NCI-H2196 (cell line): ENCODE data around the gene CEBPE.

Experiments
- DNase-seq: peaks from one replicate; lab custom pipeline; 2025; ENCODE audit not compliant: unreplicated experiment; lab: John Stamatoyannopoulos, UW

CEBPE gene

DNA sequence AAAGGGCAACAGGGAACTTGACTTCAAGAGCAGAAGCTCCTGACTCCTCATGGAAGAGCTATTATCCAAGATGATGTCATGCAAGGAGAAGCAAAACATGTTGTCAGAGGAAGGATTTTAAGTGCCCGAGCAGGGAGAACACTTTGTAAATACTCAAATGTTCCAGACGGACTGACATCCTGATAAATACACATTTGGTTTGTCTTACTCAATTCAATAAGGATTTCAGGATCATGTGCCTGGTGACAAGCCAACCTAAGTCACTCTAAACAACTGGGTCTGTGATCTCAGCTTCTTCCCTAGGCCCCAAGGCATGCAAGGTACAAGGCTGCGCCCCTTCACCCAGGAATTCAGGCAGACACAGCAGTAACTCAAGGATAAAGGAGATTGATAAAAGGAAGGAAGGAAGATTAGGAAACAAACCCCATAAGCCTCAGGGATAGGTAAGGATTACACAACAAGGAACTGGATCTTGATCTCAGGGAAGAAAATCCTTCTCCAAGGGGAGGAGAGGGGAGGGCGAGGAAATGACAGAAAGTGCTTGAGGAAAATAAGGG, 26.8 kb upstream of the CEBPE start:
- no peak for DNase-seq

DNA sequence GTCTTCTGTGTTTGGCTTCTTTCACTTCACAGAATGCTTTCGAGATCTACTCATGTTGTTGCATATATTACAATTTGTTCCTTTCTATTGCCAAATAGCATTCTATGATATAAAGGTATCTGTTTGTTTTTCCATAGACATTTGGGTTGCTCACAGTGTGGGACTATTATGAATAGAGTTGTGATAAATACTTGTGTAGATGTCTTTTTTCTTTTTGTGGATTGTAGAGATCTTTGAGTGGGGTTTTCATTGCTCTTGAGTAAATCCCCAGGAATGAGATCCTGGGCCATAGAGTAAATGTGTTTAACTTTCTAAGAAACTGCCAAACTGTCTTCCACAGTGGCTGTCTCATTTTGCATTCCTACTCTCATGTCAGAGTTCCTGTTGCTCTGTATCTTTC, 24.9 kb upstream of the CEBPE start:
- DNase-seq, result no peak

DNA sequence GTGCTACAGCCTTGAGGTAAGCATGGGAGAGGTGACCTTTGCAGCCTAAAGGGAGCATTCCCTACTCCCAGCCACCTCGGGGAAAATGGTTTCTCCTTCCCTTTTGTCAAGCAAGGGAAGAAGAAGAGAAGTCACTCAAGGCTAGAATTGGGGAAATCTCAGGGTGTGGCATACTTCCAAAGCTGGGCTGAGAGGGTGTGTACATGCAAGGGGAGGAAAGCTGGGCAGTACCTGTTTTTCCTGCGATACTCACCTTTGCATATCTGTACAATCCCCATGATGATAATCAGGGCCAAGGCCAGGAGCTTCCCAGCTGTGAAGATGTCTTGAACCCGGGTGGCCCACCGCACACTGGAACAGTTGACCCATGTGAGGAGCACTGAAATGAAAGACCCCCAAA, 23.8 kb upstream of the CEBPE start:
- DNase-seq, result no peak

GRCh38 chr14:23141706-23142444, 22.8 kb upstream of the CEBPE start:
- peak; percentile 22 for DNase-seq

GRCh38 chr14:23140371-23140770, 21.3 kb upstream of the CEBPE start:
- DNase-seq, result no peak

DNA sequence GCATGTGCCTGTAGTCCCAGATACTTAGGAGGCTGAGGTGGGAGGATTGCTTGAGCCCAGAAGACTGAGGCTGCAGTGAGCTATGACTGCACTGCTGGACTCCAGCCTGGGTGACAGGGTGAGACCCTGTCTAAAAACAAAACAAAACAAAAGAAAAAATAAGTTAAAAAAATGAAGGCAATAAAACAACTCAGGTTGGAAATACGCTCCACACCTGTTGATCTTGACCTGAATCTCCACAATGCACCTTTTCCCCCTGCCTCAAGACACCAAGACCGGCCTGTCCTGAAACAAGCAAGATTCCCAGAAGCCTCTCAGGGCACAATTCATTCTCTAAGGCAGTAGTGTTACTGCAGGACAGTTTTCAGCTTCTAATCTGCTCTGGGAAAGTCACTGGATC, 20.8 kb upstream of the CEBPE start:
- DNase-seq, result no peak

GRCh38 chr14:23137813-23138535, 18.9 kb upstream of the CEBPE start:
- no peak for DNase-seq

GRCh38 chr14:23137192-23137812, 18.2 kb upstream of the CEBPE start:
- peak; percentile 48 for DNase-seq

GRCh38 chr14:23136566-23137133, 17.6 kb upstream of the CEBPE start:
- DNase-seq, result no peak

GRCh38 chr14:23132970-23133369, 13.9 kb upstream of the CEBPE start:
- DNase-seq, result no peak

DNA sequence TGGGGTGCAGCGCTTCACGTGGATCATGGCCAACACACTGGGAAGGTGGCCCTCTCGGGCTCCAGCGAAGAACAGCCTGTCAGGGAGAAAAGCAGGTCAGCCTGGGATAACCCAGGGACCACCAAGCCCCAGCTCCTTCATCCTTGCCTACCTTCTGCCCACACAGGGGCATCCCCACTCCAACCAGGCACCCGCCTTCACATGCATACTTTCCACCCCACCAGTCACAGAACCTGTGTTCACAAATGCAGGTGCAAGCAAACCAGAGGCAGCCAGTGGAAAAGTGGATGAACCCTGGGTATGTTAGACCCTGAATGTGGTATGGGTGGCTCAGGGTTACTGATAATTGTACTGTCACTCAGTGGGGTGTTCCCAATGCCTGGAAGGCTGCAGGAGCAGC, 12.4 kb upstream of the CEBPE start:
- no peak for DNase-seq

- DNase-seq, result no peak
Observed at GRCh38 chr14:23130871-23131270, 11.8 kb upstream of the CEBPE start.

DNA sequence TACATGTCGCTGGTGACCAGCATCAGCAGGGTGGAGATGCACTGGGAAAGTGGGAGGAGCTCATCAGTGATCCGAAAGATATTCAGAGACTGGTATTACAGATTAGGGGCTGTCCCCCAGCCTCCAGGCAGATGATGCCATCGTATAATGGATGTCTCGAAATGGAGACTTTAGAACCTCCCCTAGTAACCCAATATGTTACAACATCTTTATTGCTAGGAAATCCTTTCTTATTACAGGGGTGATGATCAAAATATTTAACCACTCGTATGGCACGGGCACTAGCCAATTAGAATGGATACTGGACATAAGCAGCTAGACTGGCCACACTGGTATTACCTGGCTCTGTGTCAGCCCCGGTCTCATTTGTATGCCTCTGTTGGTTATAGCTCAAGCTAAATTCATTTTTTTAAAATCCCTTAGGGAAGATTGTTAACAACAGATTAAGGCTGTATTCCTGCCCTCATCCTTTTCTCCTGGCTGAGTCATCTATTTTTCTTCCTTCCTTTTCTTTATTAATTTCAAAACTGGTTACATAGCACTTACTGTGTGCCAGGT, 10.8 kb upstream of the CEBPE start:
- no peak for DNase-seq

GRCh38 chr14:23128969-23129758, 10.1 kb upstream of the CEBPE start:
- DNase-seq, result no peak

- DNase-seq, result no peak
Observed at GRCh38 chr14:23127861-23128260, 8.8 kb upstream of the CEBPE start.

GRCh38 chr14:23126548-23127278, 7.7 kb upstream of the CEBPE start:
- DNase-seq, result no peak

- DNase-seq, result no peak
Observed at GRCh38 chr14:23125933-23126524, 7.0 kb upstream of the CEBPE start.

DNA sequence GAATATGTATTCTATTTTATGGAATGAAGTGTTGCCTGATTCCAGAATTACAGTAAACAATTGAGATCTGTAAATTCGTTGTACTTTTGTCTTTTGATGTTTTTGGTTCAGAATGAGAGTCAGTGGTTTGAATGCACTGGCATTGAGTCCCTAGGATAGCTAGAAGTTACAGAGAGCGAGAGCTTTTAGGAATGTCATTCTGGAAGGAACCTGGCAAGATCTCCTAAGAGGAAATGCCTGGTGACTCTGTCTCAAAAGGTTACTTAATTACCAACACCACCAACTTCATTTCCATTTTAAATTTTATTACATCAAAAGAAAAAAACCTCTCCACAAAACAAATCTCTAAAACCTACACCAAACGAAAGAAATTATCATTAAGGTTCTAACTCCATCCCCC, 6.0 kb upstream of the CEBPE start:
- no peak for DNase-seq

DNA sequence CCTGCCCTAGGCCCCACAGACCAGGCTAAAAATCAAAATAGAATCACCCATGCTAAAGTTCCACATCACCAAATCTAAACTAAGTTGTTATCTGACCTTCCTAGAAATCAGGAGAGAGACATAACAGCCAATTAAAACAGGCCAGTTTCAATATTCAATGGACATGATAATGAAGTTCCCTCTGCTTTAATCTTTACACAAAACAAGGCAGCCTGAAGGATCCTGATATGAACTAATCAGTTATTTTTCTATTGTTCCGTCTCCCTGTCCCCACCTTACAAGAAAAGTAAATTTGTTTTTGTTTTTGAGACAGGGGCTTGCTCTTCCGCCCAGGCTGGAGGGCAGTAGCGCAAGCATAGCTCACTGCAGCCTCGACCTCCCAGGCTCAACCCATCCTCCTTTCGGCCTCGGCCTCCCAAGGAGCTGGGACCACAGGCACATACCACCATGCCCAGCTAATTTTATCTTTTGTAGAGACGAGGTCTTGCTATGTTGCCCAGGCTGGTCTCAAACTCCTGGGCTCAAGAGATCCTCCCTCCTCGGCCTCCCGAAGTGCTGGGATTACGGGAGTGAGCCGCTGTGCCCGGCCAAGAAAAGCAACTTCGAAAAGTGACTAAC, 5.4 kb upstream of the CEBPE start:
- no peak for DNase-seq
